NCI-H526 treated with DMSO at 0.1 percent for 48 hours (cell line): ENCODE data around the gene HPCAL1.

Experiments
- DNase-seq: peaks from one replicate; lab custom pipeline; 2025; lab: John Stamatoyannopoulos, UW

HPCAL1 gene

GRCh38 chr2:10337449-10338269 is 35.0 kb downstream of the HPCAL1 start:
- DNase-seq: no peak

GRCh38 chr2:10338270-10339188 is 35.8 kb downstream of the HPCAL1 start:
- no peak for DNase-seq

- no peak for DNase-seq
Observed at GRCh38 chr2:10339647-10340592, 37.2 kb downstream of the HPCAL1 start.

GRCh38 chr2:10340593-10340975 is 37.9 kb downstream of the HPCAL1 start:
- no peak for DNase-seq

GRCh38 chr2:10341193-10341592 is 38.5 kb downstream of the HPCAL1 start:
- no peak for DNase-seq

GRCh38 chr2:10342245-10342951 is 39.7 kb downstream of the HPCAL1 start:
- no peak for DNase-seq

- no peak for DNase-seq
Observed at GRCh38 chr2:10343191-10343590, 40.5 kb downstream of the HPCAL1 start.

- DNase-seq: no peak
Observed at GRCh38 chr2:10343658-10344057, 41.0 kb downstream of the HPCAL1 start.

- peak; percentile 60 for DNase-seq
Observed at GRCh38 chr2:10344105-10345066, 41.7 kb downstream of the HPCAL1 start.

GRCh38 chr2:10345126-10345525 is 42.4 kb downstream of the HPCAL1 start:
- no peak for DNase-seq

- DNase-seq: no peak
Observed at GRCh38 chr2:10345813-10346212, 43.1 kb downstream of the HPCAL1 start.

- no peak for DNase-seq
Observed at GRCh38 chr2:10346929-10347561, 44.3 kb downstream of the HPCAL1 start.

GRCh38 chr2:10347562-10347948 is 44.9 kb downstream of the HPCAL1 start:
- DNase-seq: no peak

GRCh38 chr2:10348891-10349290 is 46.2 kb downstream of the HPCAL1 start:
- DNase-seq: no peak

GRCh38 chr2:10350761-10351160 is 48.1 kb downstream of the HPCAL1 start:
- DNase-seq: no peak

GRCh38 chr2:10352361-10352760 is 49.7 kb downstream of the HPCAL1 start:
- no peak for DNase-seq

- DNase-seq: no peak
Observed at GRCh38 chr2:10352972-10353371, 50.3 kb downstream of the HPCAL1 start.

- no peak for DNase-seq
Observed at GRCh38 chr2:10353931-10354330, 51.2 kb downstream of the HPCAL1 start.

GRCh38 chr2:10354399-10354798 is 51.7 kb downstream of the HPCAL1 start:
- no peak for DNase-seq
